Islet precursor cell (in vitro differentiated cells): Measurements from ENCODE around the gene GPR22.

Experiments
- DNase-seq: peaks from one replicate; pipeline ENCODE4 v3.0.0-alpha.2; 2018

Gene GPR22

DNA sequence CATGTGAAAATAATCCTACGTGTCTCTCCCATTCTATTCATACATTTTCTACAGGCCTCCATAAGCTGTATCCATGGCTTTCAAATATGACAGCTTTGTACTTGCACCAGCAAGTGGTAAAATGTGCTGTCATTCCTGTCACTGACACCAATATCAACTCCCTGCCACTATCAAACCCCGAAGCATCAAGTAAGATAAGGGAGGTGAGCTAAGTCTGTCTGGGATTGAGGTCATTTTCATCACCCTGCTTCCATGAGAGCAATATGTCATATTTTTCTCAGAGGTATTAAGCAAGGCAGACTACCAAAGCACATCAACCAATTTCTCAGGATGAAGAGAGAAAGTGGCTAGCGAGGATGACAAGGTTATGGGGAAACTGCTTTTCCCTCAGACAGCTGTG lies 11.1 kb downstream of the GPR22 start:
- no peak for DNase-seq

DNA sequence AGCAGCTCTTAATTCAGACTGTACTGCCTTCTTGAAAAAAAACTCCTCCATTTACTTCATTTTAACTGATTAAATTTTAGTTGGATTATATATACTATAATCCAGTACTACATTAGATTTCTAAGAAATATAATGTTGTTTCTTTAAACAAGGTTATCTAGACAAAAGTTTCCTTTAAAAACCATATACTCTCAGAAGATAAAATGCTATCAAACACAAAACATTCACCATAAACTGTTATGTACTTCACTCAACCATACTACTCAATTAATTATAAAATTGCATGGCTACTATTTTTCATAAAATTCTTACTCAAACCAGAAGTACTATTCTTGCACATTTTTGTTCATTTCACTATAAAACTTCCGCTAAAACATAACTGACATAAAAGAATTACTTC lies 12.7 kb downstream of the GPR22 start:
- DNase-seq = no peak

DNA sequence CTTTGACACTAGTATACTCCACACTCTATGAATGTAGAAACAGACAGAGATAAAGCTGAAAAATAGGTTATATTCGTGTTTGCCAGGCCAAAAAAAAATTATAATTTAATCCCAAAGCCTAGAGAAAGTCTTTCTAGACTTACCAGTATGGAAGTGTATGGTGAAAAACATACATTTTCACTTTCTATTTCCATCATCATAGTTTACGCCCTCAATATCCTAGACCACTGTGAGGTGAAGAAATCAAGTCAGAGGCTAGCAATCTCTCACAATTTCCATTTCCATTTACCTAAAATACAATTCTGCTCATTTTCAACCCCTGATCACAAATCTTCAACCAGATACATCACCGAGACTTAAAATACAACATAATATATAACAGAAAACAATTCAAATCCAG lies 16.2 kb downstream of the GPR22 start:
- DNase-seq = no peak

DNA sequence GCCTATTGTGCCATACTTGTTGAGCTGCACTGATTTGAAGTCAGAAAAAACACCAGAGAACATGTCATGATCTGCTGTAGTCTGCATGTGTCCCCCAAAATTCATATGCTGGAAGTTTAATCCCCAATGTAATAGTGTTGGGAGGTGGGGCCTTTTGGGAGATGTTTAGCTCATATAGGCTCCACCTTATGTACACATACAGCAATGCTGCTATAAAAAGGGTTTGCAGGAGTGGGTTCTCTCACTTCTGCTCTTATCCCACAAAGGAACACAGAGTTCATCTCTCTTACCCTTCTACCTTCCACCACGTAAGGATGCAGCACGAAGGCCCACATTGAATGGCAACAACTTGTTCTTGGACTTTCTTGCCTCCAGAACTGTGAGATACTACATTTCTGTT lies 23.0 kb downstream of the GPR22 start:
- no peak for DNase-seq

DNA sequence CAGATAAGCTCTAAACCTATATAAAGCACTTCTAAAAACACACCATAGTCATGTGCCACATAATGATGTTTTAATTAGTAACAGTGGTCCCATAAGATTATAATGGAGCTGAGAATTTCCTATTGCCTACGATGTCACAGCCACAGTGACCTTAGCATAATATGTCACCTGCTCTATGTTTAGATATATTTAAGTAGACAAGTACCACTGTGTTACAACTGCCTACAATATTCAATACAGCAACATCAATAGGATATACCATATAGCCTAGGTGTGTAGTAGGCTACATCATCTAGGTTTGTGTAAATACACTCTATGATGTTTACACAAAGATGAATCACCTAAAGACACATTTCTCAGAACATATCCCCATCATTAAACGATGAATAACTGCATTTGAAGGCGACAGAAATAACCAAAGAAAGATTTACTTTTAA lies 24.5 kb downstream of the GPR22 start:
- no peak for DNase-seq

DNA sequence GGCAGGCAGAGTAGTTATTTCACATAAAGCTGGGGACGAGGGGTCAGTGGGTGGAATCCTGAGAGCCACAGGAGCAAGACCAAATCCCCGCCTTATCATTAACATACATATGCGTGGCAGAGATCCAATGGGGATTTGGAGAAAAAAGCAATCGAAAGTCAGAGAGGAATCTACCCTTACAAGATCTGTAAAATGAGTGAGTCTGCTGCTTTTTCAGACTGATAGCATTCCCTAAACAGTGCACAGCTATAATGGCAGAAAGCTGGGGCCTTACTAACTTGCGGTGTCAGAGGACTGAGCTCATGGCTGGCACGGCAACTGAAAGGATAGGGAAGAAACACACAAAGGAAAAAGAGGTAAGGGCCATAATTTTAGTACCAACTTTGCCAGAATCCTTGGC lies 25.0 kb downstream of the GPR22 start:
- no peak for DNase-seq

DNA sequence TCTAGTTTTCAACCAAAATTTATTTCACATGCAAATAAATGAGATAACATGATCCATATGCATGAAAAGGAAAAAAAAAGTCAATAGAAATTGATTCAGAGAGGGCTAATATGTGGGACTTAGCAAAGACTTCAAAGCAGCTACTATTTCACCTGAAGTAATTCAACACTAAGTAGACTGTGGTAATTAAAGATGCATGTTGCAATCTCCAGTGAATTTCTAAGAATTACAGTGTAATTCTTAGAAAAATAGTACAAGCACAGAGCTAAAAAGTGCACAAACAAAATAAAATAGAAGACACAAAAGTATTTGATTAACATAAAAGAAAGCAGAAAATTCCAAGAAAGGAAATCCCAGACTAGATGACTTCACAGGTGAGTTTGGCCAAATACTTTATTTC lies 25.7 kb downstream of the GPR22 start:
- DNase-seq = no peak

DNA sequence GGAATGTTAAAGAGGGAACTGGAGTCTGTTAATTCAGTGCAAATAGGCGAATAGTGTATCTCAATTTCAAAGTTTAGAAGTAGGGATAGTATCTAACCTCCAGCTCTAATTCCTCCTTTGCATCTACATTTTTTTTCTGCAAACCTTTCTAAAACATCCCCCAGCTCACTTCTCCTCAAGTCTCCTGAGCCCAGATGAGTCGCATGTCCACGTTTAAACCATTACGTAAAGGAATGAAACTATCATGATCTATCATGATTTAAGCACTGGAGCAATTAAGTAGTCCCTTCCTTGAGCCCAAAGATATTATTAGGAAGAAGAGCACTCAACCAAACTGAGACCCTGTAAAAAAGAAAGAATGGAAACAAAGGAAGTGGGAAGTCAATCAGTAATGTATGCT lies 29.9 kb downstream of the GPR22 start:
- DNase-seq = no peak

DNA sequence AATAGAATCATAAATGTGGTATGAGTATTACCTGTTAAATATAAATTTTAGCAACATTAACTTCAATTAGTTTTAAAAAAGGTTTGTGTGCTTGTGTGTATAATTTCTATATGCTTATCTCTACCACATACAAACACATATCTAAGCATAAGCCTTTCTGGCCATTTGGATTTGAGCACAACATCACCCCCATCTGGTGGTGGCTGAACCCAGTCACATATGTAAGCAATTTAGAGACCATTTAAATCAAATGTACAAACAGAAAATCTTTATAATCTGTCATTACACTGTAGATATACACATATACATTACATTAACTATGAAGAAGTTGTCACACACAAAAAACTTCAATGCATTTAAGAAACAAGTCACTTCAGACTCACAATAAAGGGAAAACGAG lies 31.7 kb downstream of the GPR22 start:
- DNase-seq = no peak

DNA sequence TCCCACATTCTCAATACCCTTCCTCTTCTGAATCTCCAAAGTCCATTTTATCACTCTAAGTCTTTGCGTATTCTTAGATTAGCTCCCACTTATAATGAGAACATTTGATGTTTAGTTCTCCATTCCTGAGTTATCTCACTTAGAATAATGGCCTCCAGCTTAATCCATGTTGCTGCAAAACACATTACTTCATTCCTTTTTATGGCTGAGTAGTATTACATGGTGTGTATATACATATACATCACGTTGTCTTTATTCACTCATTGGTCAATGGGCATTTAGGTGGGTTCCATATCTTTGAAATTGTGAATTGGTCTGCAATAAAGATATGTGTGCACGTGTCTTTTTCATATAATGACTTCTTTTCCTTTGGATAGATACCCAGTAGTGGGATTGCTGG lies 32.3 kb downstream of the GPR22 start:
- no peak for DNase-seq

DNA sequence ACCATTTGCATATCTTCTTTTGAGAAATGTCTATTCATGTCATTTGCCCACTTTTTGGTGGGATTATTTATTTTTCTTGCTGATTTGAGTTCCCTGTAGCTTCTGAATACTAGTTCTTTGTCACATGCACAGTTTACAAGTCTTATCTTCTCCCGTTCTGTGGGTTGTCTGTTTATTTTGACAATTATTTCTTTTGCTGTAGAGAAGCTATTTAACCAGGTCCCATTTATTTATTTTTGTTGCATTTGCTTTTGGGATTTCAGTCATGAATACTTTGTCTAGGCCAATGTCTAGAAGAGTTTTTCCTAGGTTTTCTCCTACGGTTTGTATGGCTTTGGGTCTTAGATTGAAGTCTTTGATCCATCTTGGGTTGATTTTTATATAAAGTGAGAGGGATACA lies 32.9 kb downstream of the GPR22 start:
- DNase-seq = no peak

DNA sequence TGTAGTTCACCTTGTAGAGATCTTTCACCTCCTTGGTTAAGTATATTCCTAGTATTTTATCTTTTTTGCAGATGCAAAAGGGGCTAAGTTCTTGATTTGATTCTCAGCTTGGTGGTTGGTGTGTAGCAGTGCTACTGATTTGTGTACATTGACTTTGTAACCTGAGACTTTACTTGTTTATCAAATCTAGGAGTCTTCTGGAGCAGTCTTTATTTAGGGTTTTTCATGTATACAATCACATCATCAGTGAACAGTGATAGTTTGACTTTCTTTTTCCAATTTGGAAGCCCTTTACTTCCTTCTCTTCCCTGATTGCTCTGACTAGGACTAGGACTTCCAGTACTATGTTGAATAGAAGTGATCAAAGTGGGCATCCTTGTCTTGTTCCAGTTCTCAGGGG lies 33.8 kb downstream of the GPR22 start:
- DNase-seq = no peak

DNA sequence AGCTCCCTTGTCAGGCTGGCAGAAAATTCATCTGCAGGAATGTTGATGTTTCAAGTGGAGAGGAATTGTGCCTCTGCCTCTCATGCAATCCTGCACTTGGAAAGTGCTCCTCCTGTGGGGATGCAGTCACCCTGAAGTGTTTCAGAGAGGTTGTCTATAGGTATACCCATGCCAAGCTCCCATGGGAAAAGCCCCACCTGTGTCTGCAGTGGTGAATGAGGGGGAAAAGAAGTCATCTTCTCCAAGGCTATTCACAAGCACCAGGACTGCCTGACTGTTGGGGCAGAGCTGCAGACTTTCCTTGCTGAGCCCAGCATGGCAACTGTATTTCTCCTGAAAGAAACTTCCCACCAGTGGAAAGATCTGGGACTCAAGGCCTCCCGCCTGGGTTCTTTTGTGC lies 35.5 kb downstream of the GPR22 start:
- no peak for DNase-seq

DNA sequence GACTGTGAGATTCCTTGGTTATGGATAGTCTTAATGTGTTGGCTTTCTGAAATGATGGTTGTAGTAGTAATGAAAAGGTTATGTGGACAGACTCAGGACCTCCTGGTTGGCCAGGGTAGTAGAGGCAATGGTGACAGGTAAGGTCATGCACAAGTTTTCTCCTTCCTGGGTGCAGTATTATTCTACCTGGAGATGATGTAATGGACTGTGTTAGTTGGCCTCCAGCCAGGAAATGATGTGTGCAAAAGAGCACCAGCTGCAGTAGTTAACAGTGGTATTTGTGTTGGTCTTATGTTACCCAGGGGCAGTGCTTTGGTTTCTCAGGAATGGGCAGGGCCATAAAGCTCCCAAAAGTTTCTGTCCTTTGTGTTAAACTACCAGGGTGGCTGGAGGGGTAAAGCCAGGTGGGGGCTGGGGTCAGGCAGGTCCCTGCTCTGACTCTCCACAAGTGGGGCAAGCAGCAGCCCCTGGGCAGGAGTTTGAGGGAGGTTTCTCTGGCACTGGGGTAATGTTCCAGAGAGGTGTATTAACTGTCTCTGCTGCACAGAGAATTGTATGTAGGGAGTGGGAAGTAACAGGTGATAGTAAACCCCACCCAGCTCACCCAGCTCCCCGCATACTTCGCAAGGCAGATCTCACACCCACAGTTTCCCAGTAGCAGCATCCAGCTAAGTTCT lies 36.3 kb downstream of the GPR22 start:
- no peak for DNase-seq

DNA sequence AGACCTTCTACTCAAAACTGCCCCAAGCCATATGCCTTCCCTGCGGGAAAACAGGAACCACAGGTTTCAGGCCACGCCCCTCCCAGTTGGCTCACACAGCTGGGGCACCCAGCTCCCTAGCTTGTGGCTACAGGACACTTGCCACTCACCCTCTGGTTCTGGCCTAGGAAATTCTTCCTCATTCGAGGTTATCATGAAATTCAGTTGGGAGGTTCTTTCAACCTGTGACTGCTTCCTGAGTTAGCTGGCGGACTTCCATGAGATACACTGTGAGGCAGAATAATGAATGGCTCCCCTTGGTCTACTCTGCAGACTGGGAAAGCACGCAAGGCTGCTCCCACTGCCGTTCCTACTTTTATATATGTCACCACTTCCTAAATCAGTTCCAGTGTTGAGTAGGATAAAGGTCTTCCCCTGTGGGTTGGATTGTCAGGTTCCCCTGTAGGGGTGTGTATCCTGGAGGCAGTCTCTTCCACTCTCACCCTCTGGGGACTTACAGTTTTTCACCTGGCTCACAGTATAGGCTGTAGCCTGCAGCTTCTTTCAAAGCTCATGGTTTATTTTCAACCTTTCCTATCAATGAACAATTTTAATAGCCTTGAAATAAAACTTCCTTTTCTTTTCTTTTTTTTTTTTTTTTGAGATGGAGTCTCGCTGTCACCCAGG lies 37.0 kb downstream of the GPR22 start:
- DNase-seq = peak; percentile 73
